Hepatocyte (in vitro differentiated cells): Measurements from ENCODE around the gene ANKRD26.

Experiments
- CTCF ChIP-seq: fragments of 200-600 bp; sonication (generic); IDR thresholded peaks from 2 replicates; pipeline ENCODE4 v1.5.1; 2016; ENCODE audit warnings: antibody characterized with exemption, mild to moderate bottlenecking; ENCODE audit not compliant: poor library complexity
- EZH2 ChIP-seq: fragments of 200-600 bp; sonication (generic); IDR thresholded peaks from 2 replicates; pipeline ENCODE4 v1.6.1; 2016; ENCODE audit warnings: antibody characterized with exemption, mild to moderate bottlenecking, borderline replicate concordance
- EZH2phosphoT487 ChIP-seq: fragments of 200-600 bp; sonication (generic); IDR thresholded peaks from one replicate; pipeline ENCODE4 v1.6.1; 2018; ENCODE audit warnings: antibody characterized with exemption, mild to moderate bottlenecking, low read depth, moderate library complexity; ENCODE audit not compliant: unreplicated experiment, severe bottlenecking

- TF ChIP-seq CTCF (no peak), EZH2 (no peak), EZH2phosphoT487 (no peak)
These were observed 35.2 kb downstream of the ANKRD26 start for GRCh38 chr10:27065084-27065483.
